HG02884 (cell line): Measurements from ENCODE around the gene RHBG.
"Not testable (repeated sequence)": the region's sequence is repeated elsewhere in the genome, so short reads cannot be mapped to it uniquely, and the experiment has no call there.

Source experiments
- ATAC-seq: cut with Tn5 transposase; IDR thresholded peaks from one replicate; pipeline ENCODE4 v1.9.1; 2021; ENCODE audit warnings: mild to moderate bottlenecking, moderate library complexity; ENCODE audit not compliant: unreplicated experiment

Gene RHBG, protein sequence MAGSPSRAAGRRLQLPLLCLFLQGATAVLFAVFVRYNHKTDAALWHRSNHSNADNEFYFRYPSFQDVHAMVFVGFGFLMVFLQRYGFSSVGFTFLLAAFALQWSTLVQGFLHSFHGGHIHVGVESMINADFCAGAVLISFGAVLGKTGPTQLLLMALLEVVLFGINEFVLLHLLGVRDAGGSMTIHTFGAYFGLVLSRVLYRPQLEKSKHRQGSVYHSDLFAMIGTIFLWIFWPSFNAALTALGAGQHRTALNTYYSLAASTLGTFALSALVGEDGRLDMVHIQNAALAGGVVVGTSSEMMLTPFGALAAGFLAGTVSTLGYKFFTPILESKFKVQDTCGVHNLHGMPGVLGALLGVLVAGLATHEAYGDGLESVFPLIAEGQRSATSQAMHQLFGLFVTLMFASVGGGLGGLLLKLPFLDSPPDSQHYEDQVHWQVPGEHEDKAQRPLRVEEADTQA

DNA sequence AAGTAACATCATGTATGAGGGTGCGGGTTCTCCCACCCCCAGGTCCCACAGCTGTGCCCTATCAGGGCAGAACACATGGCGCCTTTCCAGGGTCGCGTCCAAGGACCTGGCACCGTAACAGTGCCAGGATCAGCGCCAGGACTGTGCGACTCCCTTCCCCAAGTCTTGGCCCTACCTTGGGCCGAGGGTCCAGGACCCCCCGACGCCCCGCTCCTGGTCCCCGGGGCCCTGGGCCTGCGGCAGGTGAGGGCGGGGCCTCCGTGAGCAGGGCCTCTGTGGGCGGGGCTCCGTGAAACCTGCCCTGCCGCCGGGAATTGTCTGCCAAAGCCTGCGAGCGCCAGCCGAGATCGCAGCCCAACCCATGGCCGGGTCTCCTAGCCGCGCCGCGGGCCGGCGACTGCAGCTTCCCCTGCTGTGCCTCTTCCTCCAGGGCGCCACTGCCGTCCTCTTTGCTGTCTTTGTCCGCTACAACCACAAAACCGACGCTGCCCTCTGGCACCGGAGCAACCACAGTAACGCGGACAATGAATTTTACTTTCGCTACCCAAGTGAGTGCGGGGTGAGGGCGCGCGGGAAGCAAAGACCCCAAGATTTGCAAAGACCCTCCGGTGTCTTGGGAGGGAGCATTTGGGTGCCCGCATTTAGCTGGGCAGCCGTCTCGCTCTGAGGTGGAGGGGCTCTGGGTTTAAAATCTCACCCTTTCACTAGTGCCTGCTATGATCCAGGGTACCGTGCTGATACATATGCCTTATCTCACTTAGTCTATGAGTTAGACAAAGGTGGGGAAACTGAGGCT, at the start of gene RHBG:
Gene RHBG, plus strand, starts transcription at position 323 of the 796 bp plus-strand sequence. Its CDS starts 39 bp downstream, at position 362.
- ATAC-seq = no peak

DNA sequence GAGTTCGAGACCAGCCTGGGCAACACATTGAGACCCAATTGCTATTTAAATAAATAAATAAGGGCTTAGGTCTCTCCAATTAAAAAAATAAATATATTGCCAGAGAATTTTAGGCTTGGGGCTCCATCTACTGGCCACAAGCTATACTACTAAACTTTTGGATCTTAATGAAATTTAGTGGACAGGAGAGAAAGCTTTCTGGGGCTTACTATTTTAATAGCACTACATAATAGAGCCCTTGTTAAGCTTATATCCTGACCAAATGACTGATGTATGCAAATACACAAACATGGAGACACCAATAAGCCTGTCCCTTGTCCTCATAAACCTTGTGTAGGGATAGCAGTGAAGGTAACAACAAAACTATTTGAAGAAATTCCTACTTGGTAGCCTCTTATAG, 49.3 kb upstream of the RHBG start:
- ATAC-seq = no peak

DNA sequence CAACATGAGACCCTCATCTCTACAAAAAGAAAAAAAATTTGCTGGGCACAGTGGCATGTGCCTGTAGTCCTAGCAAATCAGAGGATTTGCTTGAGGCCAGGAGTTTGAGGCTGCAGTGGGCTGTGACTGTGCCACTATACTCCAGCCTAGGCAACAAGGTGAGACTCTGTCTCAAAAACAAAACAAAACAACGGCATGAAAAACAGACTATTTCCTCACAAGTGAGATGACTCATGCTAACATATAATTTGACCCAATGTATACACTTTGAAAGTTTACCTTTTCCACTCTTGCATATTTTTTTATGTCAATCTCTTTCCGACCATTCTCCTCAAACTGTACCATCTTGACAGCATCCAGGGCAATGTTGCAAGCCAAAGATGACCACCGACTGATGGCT, 48.5 kb upstream of the RHBG start:
- ATAC-seq = no peak

DNA sequence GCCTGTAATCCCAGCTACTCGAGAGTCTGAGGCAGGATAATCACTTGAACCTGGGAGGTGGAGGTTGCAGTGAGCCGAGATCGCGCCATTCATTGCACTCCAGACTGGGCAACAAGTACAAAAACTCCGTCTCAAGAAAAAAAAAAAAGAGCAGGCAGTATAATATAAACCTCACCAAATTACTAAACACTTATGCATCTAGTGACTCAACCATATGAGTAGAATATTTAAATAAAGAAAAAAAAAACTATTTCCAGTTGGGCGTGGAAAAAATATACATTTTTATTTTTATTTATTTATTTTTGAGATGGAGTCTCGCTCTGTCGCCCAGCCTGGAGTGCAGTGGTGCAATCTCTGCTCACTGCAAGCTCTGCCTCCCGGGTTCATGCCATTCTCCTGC, 45.8 kb upstream of the RHBG start:
- not testable (repeated sequence) for ATAC-seq

DNA sequence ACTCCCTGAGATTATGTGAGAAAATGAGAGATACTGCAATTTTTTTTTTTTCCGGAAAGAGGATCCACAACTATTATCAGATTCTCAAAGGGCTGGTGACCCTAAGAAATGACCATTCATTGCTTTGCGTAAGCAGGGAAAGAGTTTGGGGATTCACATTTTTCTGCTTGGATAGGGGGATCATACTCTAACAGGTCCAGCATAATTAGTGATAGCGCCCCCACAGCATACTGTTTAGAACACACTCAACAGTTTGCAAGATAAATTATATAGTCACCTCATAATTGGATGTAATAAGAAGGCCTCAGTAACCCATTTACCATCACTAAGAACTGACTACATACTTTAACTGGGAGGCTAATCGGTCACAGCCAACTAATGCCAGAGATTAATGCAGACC, 32.8 kb upstream of the RHBG start:
- no peak for ATAC-seq

DNA sequence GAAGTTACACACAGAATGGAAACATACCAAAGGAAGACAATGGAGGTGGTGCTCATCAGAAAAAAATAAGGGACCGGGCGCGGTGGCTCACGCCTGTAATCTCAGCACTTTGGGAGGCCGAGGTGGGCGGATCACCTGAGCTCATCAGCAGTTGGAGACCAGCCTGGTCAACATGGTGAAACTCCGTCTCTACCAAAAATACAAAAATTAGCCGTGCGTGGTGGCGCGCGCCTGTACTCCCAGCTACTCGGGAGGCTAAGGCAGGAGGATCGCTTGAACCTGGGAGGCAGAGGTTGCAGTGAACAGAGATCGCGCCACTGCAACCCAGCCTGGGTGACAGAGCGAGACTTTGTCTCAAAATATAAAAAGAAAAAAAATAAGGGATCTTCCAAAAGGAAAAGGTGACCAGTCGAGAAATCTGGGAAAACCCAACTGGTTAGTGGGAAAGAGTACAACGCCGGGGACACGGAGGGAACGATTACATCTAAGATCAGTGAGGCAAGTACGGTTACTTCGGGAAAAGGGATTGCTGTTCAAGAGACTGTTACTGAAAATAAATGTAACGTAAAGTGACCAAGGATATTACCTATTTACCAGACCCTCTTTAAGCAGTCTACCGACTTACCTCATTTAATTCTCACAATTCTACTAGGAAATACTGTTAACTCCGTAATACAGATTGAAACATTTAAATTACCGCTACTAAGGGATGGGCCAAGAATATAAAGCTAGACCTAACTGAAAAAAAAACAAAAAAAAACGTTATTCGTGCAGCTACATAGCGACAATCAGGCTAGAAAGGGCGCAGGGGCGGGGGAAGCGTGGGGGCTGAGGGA, 31.7 kb upstream of the RHBG start:
- no peak for ATAC-seq

DNA sequence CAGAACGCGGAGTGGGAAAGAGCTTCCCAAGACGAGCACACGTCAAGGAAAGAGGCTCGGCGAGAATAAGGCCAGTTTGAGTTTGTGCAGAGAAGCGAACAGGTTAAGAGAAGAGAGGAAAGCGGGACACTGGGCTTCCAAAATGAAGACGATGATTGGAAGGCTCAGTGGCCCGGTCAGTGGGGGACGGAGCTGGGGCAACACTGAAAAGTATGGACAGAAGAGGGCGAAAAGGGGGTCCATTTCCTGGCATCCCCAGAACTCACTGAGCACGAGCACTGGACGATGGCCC, 31.2 kb upstream of the RHBG start:
- no peak for ATAC-seq

DNA sequence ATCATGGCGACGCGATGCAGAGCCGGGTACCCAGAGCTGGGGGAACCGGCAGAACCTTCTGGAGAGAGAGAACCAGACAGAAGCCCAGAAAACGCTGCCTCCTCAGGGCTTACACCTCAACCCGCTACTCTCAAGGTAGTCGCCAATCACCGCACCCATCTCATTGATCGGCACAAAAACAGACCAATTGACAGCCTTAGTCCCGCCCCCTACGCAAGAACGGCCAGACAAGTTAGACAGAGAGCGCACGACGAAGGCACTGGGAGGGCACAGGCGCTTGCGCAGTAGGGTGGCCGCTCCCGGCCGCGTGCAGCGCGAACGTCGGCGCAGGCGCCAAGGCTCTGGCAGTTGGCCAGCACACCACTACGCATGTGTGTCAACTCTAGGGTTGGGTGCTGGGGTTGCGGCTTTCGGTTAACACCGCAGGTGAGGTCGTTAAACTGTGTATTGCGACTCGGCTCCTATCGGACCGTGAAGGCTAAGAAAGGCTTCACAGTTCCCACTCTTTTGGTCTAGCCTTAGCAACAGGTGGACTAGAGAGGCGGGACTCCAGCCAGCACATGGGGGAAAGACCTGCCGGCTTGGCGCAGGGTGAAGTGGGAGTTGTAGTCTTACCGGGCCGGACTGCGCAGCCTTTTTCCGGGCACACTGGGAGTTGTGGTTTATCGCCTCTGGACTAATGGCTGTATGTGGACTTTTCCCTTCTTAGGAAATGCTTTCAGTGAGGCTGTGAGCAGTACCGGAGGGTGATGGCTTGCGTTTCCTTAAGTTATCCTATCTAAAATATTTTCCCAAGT, 30.6 kb upstream of the RHBG start, which contains the start of the genes CCT3 and TSACC:
Gene CCT3, minus strand, starts transcription at position 113 of the 797 bp plus-strand sequence. Its CDS starts 108 bp downstream, at position 5.
Gene TSACC, plus strand, starts transcription at position 347 of the 797 bp plus-strand sequence. CDS start 1,232 bp downstream, outside the sequence.
- peak; percentile 89 for ATAC-seq

DNA sequence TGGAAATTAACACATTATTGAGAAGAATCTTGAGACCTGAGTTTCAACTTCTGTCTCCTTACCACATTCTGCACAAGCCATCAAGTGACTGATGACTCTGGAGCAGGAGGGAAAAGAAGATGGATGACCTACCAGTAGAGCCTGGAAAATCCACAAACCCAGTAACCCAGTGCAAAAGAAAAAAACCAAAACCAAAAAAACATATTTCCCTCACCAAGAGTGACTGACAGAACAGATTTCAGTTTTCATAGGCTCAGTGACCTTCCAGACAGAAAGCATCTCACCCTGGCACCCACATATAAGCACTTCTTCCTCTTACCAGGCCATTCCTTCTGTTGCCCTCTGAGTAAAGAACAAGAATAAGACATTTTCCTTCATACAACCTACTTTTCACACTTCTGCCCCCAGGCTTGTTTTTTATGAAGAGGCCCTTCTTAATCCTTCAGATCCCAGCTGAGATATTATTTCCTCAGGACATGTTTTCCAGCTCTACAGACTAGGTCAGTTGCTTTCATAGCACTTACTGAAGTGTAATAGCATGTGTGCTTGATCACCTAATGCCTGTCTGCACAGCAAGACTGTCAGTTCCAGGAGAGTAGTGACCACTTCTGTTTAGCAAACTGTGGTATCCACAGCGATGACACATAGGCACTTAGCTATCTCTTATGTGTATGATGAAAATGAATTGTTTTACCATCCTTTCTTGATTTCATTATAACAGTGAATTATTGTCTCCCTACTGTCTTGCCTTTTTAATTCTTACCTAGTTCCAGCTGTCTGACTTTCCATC, 26.6 kb upstream of the RHBG start:
- ATAC-seq = no peak

DNA sequence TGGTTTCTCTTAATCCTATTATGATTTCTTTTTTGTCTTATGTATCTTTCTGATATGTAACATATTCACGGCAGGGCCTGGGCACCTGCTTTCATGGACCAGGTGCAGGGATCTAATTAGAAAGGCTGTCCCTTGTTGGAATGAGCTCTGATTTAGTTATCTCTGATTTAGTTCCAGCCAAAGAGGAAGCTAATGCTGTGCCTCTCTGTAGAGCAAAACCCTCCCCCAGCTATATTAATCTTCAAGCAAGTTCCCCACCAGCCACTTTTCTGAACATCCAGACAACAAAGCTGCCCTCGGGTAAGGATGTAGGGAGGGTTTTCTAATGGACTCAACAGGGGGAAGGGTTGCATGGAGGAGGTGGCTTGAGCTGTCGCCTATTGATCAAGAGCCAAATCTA, 24.6 kb upstream of the RHBG start:
- no peak for ATAC-seq

DNA sequence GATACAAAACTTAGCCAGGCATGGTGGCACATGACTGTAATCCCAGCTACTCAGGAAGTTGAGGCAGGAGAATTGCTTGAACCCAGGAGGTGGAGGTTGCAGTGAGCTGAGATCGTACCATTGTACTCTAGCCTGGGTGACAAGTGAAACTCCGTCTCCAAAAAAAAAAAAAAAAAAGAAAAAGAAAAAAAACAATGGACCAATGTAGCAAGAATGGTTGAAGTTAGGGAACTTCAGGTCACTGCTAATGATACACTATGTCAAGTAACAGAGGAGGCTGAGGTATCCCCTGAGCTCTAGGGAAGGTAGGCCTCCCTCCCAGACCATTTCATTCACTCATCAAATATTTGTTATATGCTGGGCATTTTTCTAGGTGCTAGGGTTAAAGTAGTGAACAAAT, 23.0 kb upstream of the RHBG start:
- not testable (repeated sequence) for ATAC-seq

DNA sequence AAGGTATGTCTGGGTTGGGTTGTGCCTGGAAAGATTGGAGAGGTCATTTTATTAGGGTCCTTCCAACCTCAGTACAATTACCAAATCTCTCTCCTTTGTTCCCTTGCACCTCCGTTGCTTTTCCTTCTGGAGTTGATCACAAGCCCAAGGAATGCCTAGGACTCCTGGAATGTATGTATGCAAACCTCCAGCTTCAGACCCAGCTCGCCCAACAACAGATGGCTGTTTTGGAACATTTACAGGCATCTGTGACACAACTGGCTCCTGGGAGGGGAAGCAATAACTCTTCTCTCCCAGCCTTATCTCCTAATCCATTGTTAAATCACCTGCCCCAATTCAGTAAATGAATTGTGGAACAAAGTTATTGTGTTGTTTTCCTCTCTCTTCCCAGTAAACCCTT, 22.4 kb upstream of the RHBG start:
- ATAC-seq = no peak

DNA sequence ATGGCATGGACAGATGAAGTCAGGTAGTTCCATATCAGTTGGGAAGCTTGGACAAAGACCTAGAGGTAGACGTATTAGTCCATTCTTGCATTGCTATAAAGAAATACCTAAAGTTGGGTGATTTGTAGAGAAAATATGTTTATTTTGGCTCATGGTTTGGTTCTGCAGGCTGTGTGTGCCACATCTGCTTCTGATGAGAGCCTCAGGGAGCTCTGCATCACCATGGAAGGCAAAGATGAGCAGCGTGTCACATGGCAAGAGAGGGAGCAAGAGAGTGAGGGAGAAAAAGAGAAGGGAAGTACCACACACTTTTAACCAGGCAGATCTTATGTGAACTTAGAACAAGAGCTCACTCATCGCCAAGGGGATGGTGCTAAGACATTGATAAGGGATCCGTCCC, 21.7 kb upstream of the RHBG start:
- no peak for ATAC-seq

DNA sequence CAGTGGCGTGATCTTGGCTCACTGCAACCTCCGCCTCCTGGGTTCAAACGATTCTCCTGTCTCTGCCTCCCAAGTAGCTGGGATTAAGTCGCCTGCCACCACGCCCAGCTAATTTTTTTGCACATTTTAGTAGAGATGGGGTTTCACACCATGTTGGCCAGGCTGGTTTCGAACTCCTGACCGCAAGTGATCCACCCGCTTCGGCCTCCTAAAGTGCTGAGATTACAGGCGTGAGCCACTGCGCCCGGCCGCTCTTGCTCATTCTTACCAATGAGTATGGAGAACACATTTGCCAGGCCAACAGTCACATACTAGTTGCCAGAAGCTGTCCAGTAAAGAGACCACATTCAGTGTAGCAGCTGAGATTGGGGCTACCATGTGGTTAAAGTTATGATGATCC, 16.5 kb upstream of the RHBG start:
- ATAC-seq = not testable (repeated sequence)

DNA sequence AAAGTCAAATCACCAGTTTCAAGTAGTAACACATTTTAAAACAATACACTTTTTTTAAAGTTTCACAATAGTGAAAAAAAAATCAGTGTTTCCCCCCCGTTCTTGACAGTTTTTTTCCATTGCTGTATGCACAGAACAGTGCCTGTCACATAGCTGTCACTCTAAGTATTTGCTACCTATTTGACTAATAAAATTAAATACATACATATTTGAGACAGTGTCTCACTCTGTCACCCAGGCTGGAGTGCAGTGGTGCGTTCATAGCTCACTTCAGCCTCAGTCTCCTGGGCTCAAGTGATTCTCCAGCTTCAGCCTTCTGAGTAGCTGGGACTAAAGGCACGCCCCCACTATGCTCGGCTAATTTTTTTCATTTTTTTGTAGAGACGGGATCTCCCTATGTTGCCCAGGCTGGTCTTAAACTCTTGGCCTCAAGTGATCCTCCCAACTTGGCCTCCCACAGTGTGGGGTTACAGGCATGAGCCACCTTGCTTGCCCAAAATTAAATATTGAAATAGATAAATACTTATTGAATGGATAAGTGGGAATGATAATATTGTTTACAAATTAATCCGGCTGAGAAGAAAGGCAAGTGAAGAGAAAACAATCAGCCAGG, 12.6 kb upstream of the RHBG start:
- ATAC-seq = no peak

DNA sequence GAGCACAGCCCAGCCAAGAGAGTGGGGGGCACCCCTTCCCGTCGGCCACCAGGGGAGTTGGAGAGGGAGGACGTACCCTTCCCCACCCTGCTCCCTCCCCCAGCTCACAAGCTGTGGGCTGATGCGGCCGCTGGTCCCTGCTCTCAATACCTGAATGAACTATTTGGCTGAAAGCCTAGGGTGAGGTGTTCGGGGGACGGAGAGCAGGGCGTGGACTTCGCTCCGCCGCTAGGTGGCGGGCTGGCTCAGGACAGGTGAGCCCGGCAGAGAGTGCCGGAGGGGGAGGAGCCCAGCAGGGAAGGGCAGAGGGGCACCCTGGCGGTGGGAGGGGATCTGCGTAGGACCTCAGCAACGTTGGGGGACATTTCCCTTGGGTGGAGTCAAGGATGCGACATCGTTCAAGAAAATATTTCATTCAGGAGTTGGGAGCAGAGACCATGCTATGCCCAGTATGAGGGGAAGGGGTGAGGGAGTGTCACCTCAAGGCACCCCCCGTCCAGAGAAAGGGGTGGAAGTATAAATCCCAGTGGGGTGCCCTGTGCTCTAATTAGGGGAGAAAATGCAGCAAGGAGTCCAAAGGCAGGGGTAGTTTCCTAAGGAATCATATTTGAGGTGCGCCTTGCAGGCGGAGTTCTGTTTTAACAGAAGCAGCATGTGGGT, 12.0 kb upstream of the RHBG start:
- no peak for ATAC-seq

DNA sequence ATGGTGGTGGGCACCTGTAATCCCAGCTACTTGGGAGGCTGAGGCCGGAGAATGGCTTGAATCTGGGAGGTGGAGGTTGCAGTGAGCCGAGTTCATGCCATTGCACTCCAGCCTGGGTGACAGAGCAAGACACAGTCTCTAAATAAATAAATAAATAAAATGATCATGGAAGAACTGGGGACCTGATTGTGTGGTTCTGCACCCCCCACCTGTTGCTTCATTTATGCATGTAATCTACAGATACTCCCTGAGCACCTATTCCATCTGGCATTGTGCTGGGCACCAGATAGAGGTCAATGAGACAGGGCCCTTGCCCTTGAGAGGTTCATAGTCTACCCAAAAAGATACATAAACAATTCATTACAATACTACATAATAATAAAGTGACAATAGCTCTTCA, 11.0 kb upstream of the RHBG start:
- ATAC-seq = no peak

DNA sequence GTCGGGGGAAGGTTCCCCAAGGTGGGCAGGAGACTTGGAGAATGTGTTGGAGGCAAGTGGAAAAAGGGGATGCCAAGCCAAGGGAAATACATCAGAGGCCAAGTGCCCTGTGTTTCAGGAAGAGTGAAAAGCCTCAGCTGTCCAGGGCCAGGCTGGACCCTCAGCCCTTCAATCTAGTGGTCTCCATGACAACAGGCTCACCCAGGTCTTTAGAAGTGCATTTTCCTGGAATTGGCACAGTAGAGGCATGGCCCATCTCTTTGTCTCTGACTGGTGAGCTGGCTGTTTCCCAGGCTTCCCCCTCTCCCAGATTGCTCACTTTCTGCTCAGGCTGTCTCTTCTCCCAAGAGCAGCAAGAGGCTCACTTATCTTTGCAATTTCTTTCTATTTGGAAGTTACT, 10.4 kb upstream of the RHBG start:
- ATAC-seq = no peak

DNA sequence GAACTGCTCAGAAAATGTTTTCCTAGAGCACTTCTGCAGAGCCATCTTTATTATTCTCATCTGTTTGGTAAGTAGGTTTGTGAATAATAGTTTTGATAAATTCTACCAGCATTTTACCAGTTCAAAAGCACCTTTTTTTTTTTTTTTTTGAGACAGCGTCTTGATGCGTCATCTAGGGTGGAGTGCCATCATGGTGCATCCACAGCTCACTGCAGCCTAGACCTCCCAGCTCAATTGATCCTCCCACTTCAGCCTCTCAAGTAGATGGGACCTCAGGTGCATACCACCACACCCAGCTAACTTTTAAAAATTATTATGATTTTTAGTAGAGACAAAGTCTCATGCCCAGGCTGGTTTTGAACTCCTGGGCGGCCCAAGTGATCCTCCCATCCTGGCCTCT, 9.8 kb upstream of the RHBG start:
- ATAC-seq = no peak
